Gastroesophageal sphincter (tissue), 2 donors: ENCODE data around the gene FCGR2B.
"Not testable (repeated sequence)": the region's sequence is repeated elsewhere in the genome, so short reads cannot be mapped to it uniquely, and the experiment has no call there.

ENCODE experiments used
- POLR2A ChIP-seq, 2 donors: fragments of 450-650 bp; IDR thresholded peaks; one replicate each; pipeline ENCODE4 v1.6.1; 2017; ENCODE audit warnings: antibody characterized with exemption in 2 of 2, mild to moderate bottlenecking in 2 of 2, moderate library complexity in 1 of 2
- POLR2AphosphoS5 ChIP-seq: sonication (generic); formaldehyde crosslinking; IDR thresholded peaks from one replicate; pipeline ENCODE4 v1.6.1; 2017; ENCODE audit warnings: antibody characterized with exemption

DNA sequence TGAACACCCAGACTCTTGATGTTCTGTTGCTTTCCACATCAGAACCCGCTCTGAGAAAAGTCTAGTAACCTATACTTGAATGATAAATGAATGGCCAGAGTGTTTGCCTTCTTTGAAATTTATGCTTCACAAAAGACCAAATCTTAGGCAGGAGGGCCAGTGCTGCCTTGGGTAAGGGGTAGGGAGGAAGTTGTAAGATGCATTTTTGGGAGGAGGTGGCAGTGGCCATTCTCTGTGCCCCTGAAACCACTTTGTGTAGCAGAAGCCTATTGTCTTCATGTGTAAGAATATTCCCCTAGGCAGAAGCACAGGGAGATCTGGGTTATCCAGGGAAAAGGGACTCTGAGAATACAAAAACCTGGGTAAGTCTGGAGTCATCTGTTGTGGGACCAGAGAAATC is 626 bp downstream of the FCGR2B start:
- not testable (repeated sequence) for TF ChIP-seq POLR2AphosphoS5; POLR2A (IDR thresholded peaks at IDR 0.05)
